Esophagus squamous epithelium (tissue), 5 donors: ENCODE data around the gene ROPN1L. TPM values are rescaled to one million over a fixed set of nuclear protein-coding genes. Genes with fewer than 3 reads are reported as not detected.

Source experiments
- DNase-seq: peaks from one replicate; lab custom pipeline; 2025; lab: John Stamatoyannopoulos, UW
- H3K27ac ChIP-seq, 4 donors: fragments of 200-600 bp; sonication (generic); one replicate each; pipeline ENCODE4 v1.5.1; 2016 to 2019; ENCODE audit warnings: mild to moderate bottlenecking in 1 of 4
- H3K27me3 ChIP-seq, 4 donors: fragments of 200-600 bp; sonication (generic); 1 replicate in 3 of 4; 2 replicates in 1 of 4; pipeline versions ENCODE4 v1.5.1 to v1.6.0; 2017 to 2021; ENCODE audit warnings: antibody characterized with exemption in 1 of 4
- H3K36me3 ChIP-seq, 3 donors: fragments of 200-600 bp; sonication (generic); one replicate each; pipeline ENCODE4 v1.5.1; 2016 to 2019
- H3K4me1 ChIP-seq, 3 donors: fragments of 200-600 bp; sonication (generic); one replicate each; pipeline ENCODE4 v1.5.1; 2017 to 2019
- H3K4me3 ChIP-seq, 4 donors: fragments of 200-600 bp; sonication (generic); 1 replicate in 3 of 4; 2 replicates in 1 of 4; pipeline ENCODE4 v1.5.1; 2016 to 2019; ENCODE audit warnings: mild to moderate bottlenecking in 2 of 4, moderate library complexity in 1 of 4
- H3K9me3 ChIP-seq, 3 donors: fragments of 200-600 bp; sonication (generic); one replicate each; pipeline ENCODE4 v1.5.1; 2016 to 2019
- POLR2A ChIP-seq, 4 donors: fragments of 450-650 bp; IDR thresholded peaks; one replicate each; pipeline ENCODE4 v1.6.1; 2017; ENCODE audit warnings: antibody characterized with exemption in 4 of 4, mild to moderate bottlenecking in 4 of 4, moderate library complexity in 3 of 4
- WGBS, 2 donors: methylation state at CpG; one replicate each; pipeline ENCODE4 v1.1.5; 2018; 5-methylcytosine and 5-hydroxymethylcytosine counted together
- intact Hi-C: fragments of 100-400 bp; cut with DNase I; formaldehyde crosslinking; loops from one replicate; pipeline ENCODE4 v1.15.0; 2022
- total RNA-seq, 4 donors: library from RNA; depleted of rRNA; stranded (reverse); fragments of >200 nt; gene quantifications; one replicate each; pipeline ENCODE4 v1.1.0, GENCODE V29; 2016
- TF ChIP-seq, protein P1 (sequence below), 6 experiments: fragments of 450-650 bp in 4 of 6; fragments of 200-600 bp in 2 of 6; sonication (generic) in 2 of 6; IDR thresholded peaks; one replicate each; pipeline ENCODE4 v1.5.1; 2016 to 2019; ENCODE audit warnings: antibody characterized with exemption in 6 of 6, mild to moderate bottlenecking in 4 of 6, moderate library complexity in 4 of 6
- donor health status: DM: yes; HTN: yes; CAD: no.

The ROPN1L gene
- total RNA-seq, 4 donors from 2014 or later, result 0.38 TPM; not detected in 3

DNA sequence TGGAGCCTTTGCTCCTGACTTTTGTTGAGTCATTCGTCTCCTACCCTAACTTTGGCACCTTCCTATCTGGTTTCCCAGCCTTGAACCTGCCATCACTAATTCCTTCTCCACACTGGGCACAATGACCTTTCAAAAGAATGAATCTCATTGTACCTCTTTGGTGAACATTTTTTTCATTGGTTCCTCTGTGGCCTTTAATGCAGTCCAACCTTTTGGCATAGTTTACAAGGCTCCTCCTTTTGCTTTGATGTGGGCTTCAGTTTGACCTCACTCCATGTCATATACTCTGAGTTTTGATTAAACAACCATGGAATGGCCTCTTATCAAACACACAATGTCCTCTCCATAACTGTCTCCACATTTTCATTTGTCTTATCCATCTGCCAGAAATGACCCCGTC, 14.5 kb upstream of the ROPN1L start:
- Histone ChIP-seq H3K4me3 (no peak overlapping the region), H3K9me3 (no peaks in the 10 kb centered on the region), H3K27ac (no peak overlapping the region), H3K27me3 (no peaks in the 10 kb centered on the region), H3K4me1 (no peaks in the 10 kb centered on the region), H3K36me3 (peaks cover 0 to 100% (median 27%) of the 10 kb centered on the region in 3 donors)
- no peak for DNase-seq
- WGBS, 2 donors, result 88 to 90% methylated on average over 2 of the region's 2 CpGs
- intact Hi-C loops, result loop anchor here (10.0 kb wide), 1 partner anchor 132 kb away; no protein-coding TSS in a partner anchor
- TF ChIP-seq, protein P1, sequence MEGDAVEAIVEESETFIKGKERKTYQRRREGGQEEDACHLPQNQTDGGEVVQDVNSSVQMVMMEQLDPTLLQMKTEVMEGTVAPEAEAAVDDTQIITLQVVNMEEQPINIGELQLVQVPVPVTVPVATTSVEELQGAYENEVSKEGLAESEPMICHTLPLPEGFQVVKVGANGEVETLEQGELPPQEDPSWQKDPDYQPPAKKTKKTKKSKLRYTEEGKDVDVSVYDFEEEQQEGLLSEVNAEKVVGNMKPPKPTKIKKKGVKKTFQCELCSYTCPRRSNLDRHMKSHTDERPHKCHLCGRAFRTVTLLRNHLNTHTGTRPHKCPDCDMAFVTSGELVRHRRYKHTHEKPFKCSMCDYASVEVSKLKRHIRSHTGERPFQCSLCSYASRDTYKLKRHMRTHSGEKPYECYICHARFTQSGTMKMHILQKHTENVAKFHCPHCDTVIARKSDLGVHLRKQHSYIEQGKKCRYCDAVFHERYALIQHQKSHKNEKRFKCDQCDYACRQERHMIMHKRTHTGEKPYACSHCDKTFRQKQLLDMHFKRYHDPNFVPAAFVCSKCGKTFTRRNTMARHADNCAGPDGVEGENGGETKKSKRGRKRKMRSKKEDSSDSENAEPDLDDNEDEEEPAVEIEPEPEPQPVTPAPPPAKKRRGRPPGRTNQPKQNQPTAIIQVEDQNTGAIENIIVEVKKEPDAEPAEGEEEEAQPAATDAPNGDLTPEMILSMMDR (IDR thresholded peaks at IDR 0.05), result no peak
- no peak for TF ChIP-seq POLR2A (IDR thresholded peaks at IDR 0.05)

DNA sequence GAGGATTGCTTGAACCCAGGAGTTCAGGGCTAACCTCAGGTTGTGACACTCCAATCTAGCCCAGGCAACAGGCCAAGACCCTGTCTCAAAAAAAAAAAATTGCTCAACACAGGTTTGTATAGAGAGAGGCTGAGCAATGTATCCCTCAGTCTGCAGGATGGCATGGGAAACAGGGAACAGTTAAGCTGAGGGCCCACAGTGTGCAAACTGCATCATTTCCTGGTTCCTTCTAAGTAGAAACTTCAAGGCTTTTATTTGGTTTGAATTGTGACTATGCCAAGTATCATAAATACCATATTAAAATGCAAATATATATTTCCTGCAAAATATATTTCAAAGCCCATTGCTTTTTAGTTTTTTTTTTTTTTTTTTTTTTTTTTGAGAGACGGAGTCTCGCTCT, 13.7 kb upstream of the ROPN1L start:
- no peak overlapping the region for H3K27ac ChIP-seq
- DNase-seq, result no peak
- intact Hi-C loops, result loop anchor here (10.0 kb wide), 1 partner anchor 133 kb away; no protein-coding TSS in a partner anchor
- H3K36me3 ChIP-seq, result peaks cover 0 to 100% (median 32%) of the 10 kb centered on the region in 3 donors
- no peaks in the 10 kb centered on the region for H3K4me1 ChIP-seq
- TF ChIP-seq POLR2A (IDR thresholded peaks at IDR 0.05), result no peak
- TF ChIP-seq, protein P1 (IDR thresholded peaks at IDR 0.05), result no peak
- no peaks in the 10 kb centered on the region for H3K27me3 ChIP-seq
- no peak overlapping the region for H3K4me3 ChIP-seq
- 100% methylated on average over 2 of the region's 2 CpGs; no CpG with 5 or more reads in 1 of the 2 donors for WGBS, 2 donors
- H3K9me3 ChIP-seq, result no peaks in the 10 kb centered on the region

DNA sequence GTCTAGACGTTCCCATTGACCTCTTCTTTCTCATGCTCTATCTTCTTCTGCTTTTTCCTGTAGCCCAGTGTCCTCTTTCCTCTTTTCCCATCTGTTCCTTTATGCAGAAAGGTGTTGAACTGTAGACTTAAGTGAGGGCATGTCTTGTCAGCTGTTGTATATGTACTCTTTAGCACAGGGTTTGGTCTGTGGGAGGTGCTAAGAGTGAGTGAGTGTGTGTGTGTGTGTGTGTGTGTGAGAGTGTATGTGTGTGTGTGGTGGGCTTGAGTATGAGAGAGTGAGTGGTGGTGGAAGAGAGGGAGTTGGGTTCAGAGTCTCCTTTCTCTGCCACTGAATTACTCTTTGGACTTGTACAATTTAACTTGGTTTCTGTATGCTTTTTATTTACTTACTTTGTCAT, 10.3 kb upstream of the ROPN1L start:
- H3K36me3 ChIP-seq, result peaks cover 0 to 96% (median 42%) of the 10 kb centered on the region in 3 donors
- intact Hi-C loops, result no loop called here
- 36 to 47% methylated on average over 1 of the region's 1 CpG for WGBS, 2 donors

DNA sequence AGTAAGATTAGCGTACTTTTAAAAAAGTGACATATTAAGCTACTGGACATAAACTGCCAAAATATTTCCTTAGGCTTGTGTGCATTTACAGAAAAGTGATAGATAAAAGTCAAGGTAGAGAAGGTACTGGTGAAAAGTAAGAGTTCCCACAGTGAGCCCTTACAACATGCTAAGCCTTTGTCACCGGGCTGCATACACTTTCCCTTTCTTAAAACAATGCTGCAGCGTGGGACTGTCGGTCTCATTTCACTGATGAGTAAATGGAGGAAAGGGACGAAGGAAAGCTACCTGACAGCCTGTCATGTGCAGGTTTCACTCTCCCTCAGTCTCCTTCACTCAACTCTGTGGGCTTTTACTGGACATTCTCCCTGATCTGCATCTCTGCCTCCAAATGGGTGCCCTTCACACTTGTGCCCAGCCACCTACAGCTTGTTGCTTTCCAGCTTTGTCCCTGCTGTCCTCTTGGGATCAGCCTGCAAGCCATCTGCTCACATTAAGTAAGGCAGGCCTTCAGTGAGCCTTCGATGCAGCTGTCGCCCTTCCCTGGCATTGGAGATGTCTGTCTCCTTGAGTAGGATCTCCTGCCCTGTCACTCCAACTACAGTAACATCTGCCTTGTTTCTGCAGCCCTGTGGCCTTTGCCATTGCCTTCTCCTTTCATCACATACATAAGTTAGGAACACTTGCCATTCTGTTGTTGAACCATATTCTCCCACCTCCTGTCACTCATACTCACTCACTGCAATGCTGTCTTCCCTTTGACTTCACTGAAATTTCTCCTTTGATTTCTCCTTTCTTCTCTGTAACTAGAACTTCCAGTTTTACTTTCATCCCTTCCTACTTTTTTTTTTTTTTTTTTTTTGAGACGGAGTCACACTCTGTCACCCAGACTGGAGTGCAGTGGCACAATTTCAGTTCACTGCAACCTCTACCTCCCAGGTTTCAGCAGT, 9.3 kb upstream of the ROPN1L start:
- 89 to 90% methylated on average over 7 to 8 of the region's 8 CpGs for WGBS, 2 donors
- H3K27ac ChIP-seq, result no peak overlapping the region
- H3K36me3 ChIP-seq, result peaks cover 0 to 94% (median 38%) of the 10 kb centered on the region in 3 donors
- TF ChIP-seq POLR2A (IDR thresholded peaks at IDR 0.05), result no peak
- TF ChIP-seq, protein P1 (IDR thresholded peaks at IDR 0.05), result no peak
- H3K4me1 ChIP-seq, result no peaks in the 10 kb centered on the region
- intact Hi-C loops, result no loop called here
- no peaks in the 10 kb centered on the region for H3K9me3 ChIP-seq
- DNase-seq, result no peak
- H3K27me3 ChIP-seq, result no peaks in the 10 kb centered on the region
- no peak overlapping the region for H3K4me3 ChIP-seq

More for the DNA sequence above, 10.3 kb upstream of the ROPN1L start:
- Histone ChIP-seq H3K27me3 (no peaks in the 10 kb centered on the region), H3K9me3 (no peaks in the 10 kb centered on the region), H3K4me1 (no peaks in the 10 kb centered on the region), H3K27ac (no peak overlapping the region), H3K4me3 (no peak overlapping the region)
- DNase-seq, result no peak
- TF ChIP-seq, protein P1 (IDR thresholded peaks at IDR 0.05), result no peak
- no peak for TF ChIP-seq POLR2A (IDR thresholded peaks at IDR 0.05)

DNA sequence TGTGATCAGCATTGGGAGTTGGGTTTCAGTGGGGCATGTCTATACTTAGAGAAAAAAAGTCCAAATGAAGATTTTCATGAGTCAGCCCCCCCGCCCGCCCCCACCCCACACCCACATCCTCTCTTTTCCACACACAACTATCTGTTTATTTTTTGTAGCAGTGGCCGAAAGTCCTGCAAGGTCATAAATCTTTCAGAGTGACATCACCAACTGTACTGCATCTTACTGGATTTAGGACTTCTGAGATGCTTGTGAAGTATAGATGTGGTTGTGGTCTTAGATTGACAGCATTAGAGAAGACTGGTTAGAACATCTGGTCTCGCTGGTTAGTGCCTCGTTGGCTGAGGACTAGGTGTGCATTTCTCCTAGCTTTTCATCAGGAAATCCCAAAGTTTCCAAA, 7.3 kb upstream of the ROPN1L start:
- DNase-seq, result no peak
- H3K36me3 ChIP-seq, result peaks cover 0 to 89% (median 29%) of the 10 kb centered on the region in 3 donors
- no peak overlapping the region for H3K27ac ChIP-seq
- no peaks in the 10 kb centered on the region for H3K9me3 ChIP-seq
- intact Hi-C loops, result no loop called here
- no peaks in the 10 kb centered on the region for H3K4me1 ChIP-seq
- no peaks in the 10 kb centered on the region for H3K27me3 ChIP-seq
- WGBS, 2 donors, result 59 to 67% methylated on average over 5 of the region's 5 CpGs
- TF ChIP-seq, protein P1 (IDR thresholded peaks at IDR 0.05), result no peak
- TF ChIP-seq POLR2A (IDR thresholded peaks at IDR 0.05), result no peak
- H3K4me3 ChIP-seq, result no peak overlapping the region
